Neuronal stem cell (in vitro differentiated cells): ENCODE measurements around the gene ARHGEF16.

Experiments
- DNase-seq: peaks from one replicate; pipeline ENCODE4 v3.0.0-alpha.2; 2013; ENCODE audit warnings: low spot score
- H2AFZ ChIP-seq: one replicate; pipeline ENCODE4 v1.6.1; 2013; ENCODE audit warnings: mild to moderate bottlenecking, low read length, inconsistent platforms
- H2AK5ac ChIP-seq: 2 replicates; pipeline ENCODE4 v1.6.1; 2013; ENCODE audit warnings: low read depth, mild to moderate bottlenecking, inconsistent platforms, low read length, moderate library complexity, mixed read lengths
- H2BK120ac ChIP-seq: 2 replicates; pipeline ENCODE4 v1.6.1; 2013; ENCODE audit warnings: low read depth, mild to moderate bottlenecking, inconsistent platforms, low read length, moderate library complexity, mixed read lengths
- H2BK12ac ChIP-seq: one replicate; pipeline ENCODE4 v1.6.1; 2013; ENCODE audit warnings: low read length, inconsistent platforms
- H2BK15ac ChIP-seq: 2 replicates; pipeline ENCODE4 v1.6.1; 2013; ENCODE audit warnings: mild to moderate bottlenecking, low read length, inconsistent platforms, mixed read lengths
- H2BK5ac ChIP-seq: one replicate; pipeline ENCODE4 v1.6.1; 2013; ENCODE audit warnings: inconsistent platforms, mild to moderate bottlenecking, low read length, moderate library complexity
- H3K14ac ChIP-seq: one replicate; pipeline ENCODE4 v1.6.1; 2013; ENCODE audit warnings: low read length, inconsistent platforms
- H3K18ac ChIP-seq: 2 replicates; pipeline ENCODE4 v1.6.1; 2013; ENCODE audit warnings: low read length, inconsistent platforms
- H3K23ac ChIP-seq: 2 replicates; pipeline ENCODE4 v1.6.1; 2013; ENCODE audit warnings: low read depth, mild to moderate bottlenecking, mixed read lengths, low read length, inconsistent platforms; ENCODE audit not compliant: poor library complexity
- H3K27ac ChIP-seq: replicated peaks from 3 replicates; pipeline ENCODE4 v1.5.1; 2013; ENCODE audit warnings: low read length, inconsistent platforms
- H3K27me3 ChIP-seq, 3 experiments: 2 replicates each; pipeline ENCODE4 v1.6.1; 2013; ENCODE audit warnings: low read length in 3 of 3, mild to moderate bottlenecking in 2 of 3, inconsistent platforms in 1 of 3, low read depth in 1 of 3, mixed read lengths in 1 of 3, moderate library complexity in 1 of 3; ENCODE audit not compliant: control insufficient read depth in 3 of 3, insufficient read depth in 3 of 3
- H3K36me3 ChIP-seq, 2 donors: replicated peaks in 1 of 2; 2 replicates each; pipeline ENCODE4 v1.6.1; 2013; ENCODE audit warnings: low read length in 2 of 2; ENCODE audit not compliant: control insufficient read depth in 2 of 2, insufficient read depth in 2 of 2
- H3K4ac ChIP-seq: 2 replicates; pipeline ENCODE4 v1.6.1; 2013; ENCODE audit warnings: inconsistent platforms, mild to moderate bottlenecking, low read length, moderate library complexity
- H3K4me1 ChIP-seq, 2 donors: 1 replicate in 1 of 2; 2 replicates in 1 of 2; pipeline ENCODE4 v1.6.1; 2013; ENCODE audit warnings: low read length in 2 of 2, low read depth in 1 of 2; ENCODE audit not compliant: control insufficient read depth in 2 of 2, insufficient read depth in 1 of 2
- H3K4me2 ChIP-seq: one replicate; pipeline ENCODE4 v1.6.1; 2013; ENCODE audit warnings: mild to moderate bottlenecking, low read length, inconsistent platforms; ENCODE audit not compliant: insufficient read depth, poor library complexity, severe bottlenecking
- H3K4me3 ChIP-seq, 2 donors: 2 replicates each; pipeline ENCODE4 v1.5.1; 2013; ENCODE audit warnings: low read length in 2 of 2, mild to moderate bottlenecking in 2 of 2, inconsistent platforms in 1 of 2, moderate library complexity in 1 of 2
- H3K79me1 ChIP-seq: one replicate; pipeline ENCODE4 v1.6.1; 2013; ENCODE audit warnings: low read depth, mild to moderate bottlenecking, inconsistent platforms, low read length, moderate library complexity
- H3K9ac ChIP-seq: one replicate; pipeline ENCODE4 v1.6.1; 2013; ENCODE audit warnings: mild to moderate bottlenecking, low read depth, low read length, inconsistent platforms; ENCODE audit not compliant: poor library complexity
- H3K9me3 ChIP-seq, 2 donors: replicated peaks in 1 of 2; 2 replicates each; pipeline versions ENCODE3 to v1.6.1; 2013; ENCODE audit warnings: low read length in 2 of 2, mild to moderate bottlenecking in 2 of 2, inconsistent platforms in 1 of 2, low read depth in 1 of 2, mixed read lengths in 1 of 2, moderate library complexity in 1 of 2; ENCODE audit not compliant: control insufficient read depth in 2 of 2, insufficient read depth in 1 of 2
- H4K8ac ChIP-seq: one replicate; pipeline ENCODE4 v1.6.1; 2013; ENCODE audit warnings: low read depth, mild to moderate bottlenecking, inconsistent platforms, low read length, moderate library complexity
- H4K91ac ChIP-seq: one replicate; pipeline ENCODE4 v1.6.1; 2013; ENCODE audit warnings: low read length, low read depth, mild to moderate bottlenecking, inconsistent platforms; ENCODE audit not compliant: poor library complexity
- WGBS, 2 donors: extraction: QIAGEN DNeasy Blood & Tissue Kit; methylation state at CpG; one replicate each; pipeline ENCODE4 v1.1.7; 2013; ENCODE audit warnings: missing lambda C conversion rate in 2 of 2, mixed read lengths in 1 of 2; ENCODE audit not compliant: insufficient read length in 2 of 2, insufficient replicate concordance in 1 of 2; ENCODE audit errors: extremely low coverage in 2 of 2; 5-methylcytosine and 5-hydroxymethylcytosine counted together

The ARHGEF16 gene

DNA sequence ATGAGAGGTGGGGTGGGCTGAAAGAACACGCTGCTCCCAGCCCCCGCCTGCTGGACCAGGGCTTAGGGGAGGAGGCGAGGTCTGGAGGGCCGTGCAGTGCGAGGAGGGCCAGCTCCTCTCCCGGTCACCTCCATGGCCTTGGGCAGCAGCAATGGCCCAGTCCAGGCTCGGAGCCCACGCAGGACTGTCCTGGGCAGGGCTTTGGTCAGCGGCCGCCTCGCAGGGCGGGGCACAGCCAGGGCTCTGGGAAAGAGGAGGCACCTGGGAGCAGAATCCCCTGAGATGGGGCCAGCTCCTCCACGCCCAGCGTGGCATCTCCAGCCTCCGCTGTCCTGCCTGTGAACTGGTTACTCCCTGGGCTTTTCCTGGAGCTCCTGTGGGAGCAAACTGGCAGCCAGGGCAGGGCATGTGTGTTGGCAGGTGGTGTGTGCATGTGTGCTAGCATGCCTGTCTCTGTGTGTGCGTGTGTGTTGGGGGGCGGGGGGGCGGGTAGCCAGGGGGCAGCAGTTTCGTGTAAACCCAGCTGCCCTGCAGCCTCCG is 27.4 kb downstream of the ARHGEF16 start:
- Histone ChIP-seq H4K91ac (no peak overlapping the region), H2AK5ac (peak overlapping the region; percentile 96), H3K18ac (peak overlapping the region; percentile 64), H2BK5ac (peak overlapping the region; percentile 82), H3K4me1 (peaks cover 0 to 2% of the 10 kb centered on the region in 2 donors), H3K27me3 (no peaks in the 10 kb centered on the region), H3K9ac (no peak overlapping the region), H3K4me3 (no peak overlapping the region), H3K23ac (no peak overlapping the region), H2BK12ac (no peak overlapping the region), H3K9me3 (peaks cover 0 to 9% of the 10 kb centered on the region in 2 donors), H3K27ac (no peak overlapping the region), H3K14ac (peak overlapping the region; percentile 82), H3K4ac (no peak overlapping the region), H3K79me1 (peaks cover 1% of the 10 kb centered on the region), H4K8ac (no peak overlapping the region), H3K4me2 (no peak overlapping the region), H2BK120ac (no peak overlapping the region), H2AFZ (no peak overlapping the region), H3K36me3 (no peaks in the 10 kb centered on the region), H2BK15ac (no peak overlapping the region)
- WGBS, 2 donors, result no CpG with 5 or more reads among the region's 20 CpGs
- DNase-seq, result no peak

DNA sequence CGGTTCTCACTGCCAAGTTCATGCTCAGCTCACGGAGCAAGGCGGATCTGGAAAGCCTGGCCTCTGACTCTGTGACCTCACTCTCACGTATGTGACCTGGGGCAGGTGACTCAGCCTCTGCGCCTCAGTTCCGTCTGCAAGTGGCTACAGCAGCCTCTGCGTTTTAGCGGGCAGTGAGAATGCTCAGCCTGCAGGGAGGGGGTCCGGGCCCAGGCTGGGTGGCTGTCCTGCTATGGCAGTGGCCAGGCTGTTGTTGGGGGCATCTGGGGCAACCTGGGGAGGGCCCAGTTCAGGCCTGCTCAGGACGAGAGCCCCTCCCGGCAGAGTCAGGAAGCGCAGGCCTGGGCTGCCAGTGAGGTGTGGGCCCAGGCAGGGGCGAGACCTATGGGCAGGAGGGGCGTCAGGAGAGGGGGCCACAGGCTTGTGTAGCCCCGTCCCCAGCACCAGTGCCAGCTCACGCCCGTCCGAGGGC is 27.9 kb downstream of the ARHGEF16 start:
- Histone ChIP-seq H3K23ac (peak overlapping the region; percentile 65), H3K27me3 (no peaks in the 10 kb centered on the region), H3K4me3 (no peak overlapping the region), H2AFZ (no peak overlapping the region), H3K18ac (peak overlapping the region; percentile 80), H2BK120ac (no peak overlapping the region), H3K9ac (no peak overlapping the region), H4K91ac (no peak overlapping the region), H3K4me2 (no peak overlapping the region), H3K36me3 (no peaks in the 10 kb centered on the region), H2AK5ac (no peak overlapping the region), H3K4ac (no peak overlapping the region), H2BK15ac (peak overlapping the region; percentile 24), H3K79me1 (peaks cover 1% of the 10 kb centered on the region), H3K27ac (no peak overlapping the region), H2BK5ac (no peak overlapping the region), H3K9me3 (peaks cover 0 to 12% of the 10 kb centered on the region in 2 donors), H2BK12ac (peak overlapping the region; percentile 73), H3K14ac (no peak overlapping the region), H4K8ac (no peak overlapping the region), H3K4me1 (peaks cover 0 to 2% of the 10 kb centered on the region in 2 donors)
- DNase-seq, result no peak
- no CpG with 5 or more reads among the region's 18 CpGs for WGBS, 2 donors

DNA sequence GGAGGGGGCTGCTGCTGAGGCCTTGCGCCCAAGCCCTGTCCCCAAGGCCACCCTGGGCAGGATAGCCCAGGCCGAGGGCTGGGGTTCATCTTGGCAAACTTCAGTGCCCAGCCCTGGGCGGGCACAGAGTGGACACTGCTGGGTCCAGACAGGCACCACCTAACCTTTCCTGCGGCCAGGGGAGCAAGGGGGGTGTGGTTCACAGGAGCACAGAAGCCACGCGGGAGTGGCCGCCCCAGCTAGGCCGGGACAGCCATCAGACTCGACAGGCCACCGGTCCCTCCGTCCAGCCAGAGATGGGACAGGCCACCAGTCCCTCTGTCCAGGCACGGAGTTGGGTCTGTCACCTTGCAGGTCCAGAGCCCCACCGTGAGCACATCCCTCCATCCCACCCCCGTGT is 28.9 kb downstream of the ARHGEF16 start:
- Histone ChIP-seq H3K4ac (no peak overlapping the region), H3K27me3 (no peaks in the 10 kb centered on the region), H3K79me1 (peaks cover 1% of the 10 kb centered on the region), H4K91ac (no peak overlapping the region), H4K8ac (no peak overlapping the region), H2AK5ac (peak overlapping the region; percentile 63), H3K4me3 (no peak overlapping the region), H2BK5ac (no peak overlapping the region), H3K27ac (no peak overlapping the region), H2BK120ac (no peak overlapping the region), H3K9ac (peak overlapping the region; percentile 12), H3K36me3 (no peaks in the 10 kb centered on the region), H2BK15ac (peak overlapping the region; percentile 49), H3K23ac (peak overlapping the region; percentile 80), H3K4me2 (no peak overlapping the region), H2AFZ (no peak overlapping the region), H2BK12ac (peak overlapping the region; percentile 22), H3K14ac (peak overlapping the region; percentile 38), H3K18ac (peak overlapping the region; percentile 65), H3K4me1 (peaks cover 0 to 2% of the 10 kb centered on the region in 2 donors), H3K9me3 (peaks cover 3 to 17% of the 10 kb centered on the region in 2 donors)
- DNase-seq, result no peak
- no CpG with 5 or more reads among the region's 14 CpGs for WGBS, 2 donors

DNA sequence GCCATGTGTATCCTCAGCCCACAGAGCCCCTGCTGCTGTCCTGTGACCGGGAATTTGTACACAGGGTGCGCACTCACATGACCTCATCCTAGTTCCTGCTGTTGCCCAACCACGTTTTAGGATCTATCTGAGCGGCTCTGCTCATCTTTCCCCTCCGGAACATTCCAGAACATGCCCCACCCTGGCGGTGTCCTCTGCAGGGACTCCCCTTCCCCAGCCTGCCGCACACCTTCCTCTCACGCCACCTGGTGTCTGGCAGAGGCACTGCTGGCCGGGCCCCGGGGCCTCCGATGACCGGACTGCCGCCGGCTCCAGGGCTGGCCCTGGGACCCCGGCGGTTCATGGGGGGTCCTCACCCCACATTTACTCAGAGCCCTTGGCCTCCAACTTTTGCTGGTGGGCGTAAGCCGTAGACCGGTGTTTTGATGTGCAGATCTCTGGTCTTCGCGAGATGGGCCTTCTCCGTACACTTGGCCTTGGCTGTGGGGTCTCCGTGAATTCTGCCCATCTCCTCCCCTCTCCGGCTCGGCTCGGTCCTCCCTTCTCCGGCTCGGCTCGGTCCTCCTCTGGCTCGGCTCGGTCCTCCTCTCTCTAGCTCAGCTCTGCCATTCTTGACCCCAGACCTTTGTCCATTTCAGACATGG is 29.5 kb downstream of the ARHGEF16 start:
- Histone ChIP-seq H3K27me3 (no peaks in the 10 kb centered on the region), H3K9me3 (peaks cover 8 to 20% of the 10 kb centered on the region in 2 donors), H3K18ac (peak overlapping the region; percentile 38), H2AFZ (no peak overlapping the region), H3K36me3 (peaks cover under 1 to 3% of the 10 kb centered on the region in 2 donors), H2BK5ac (no peak overlapping the region), H2BK120ac (no peak overlapping the region), H3K4me3 (no peak overlapping the region), H3K14ac (peak overlapping the region; percentile 21), H3K9ac (peak overlapping the region; percentile 12), H4K91ac (no peak overlapping the region), H4K8ac (peak overlapping the region; percentile 65), H3K4me2 (no peak overlapping the region), H3K27ac (no peak overlapping the region), H3K23ac (peak overlapping the region; percentile 80), H3K4ac (no peak overlapping the region), H2BK15ac (no peak overlapping the region), H3K79me1 (peaks cover 1% of the 10 kb centered on the region), H3K4me1 (peaks cover 0 to 2% of the 10 kb centered on the region in 2 donors), H2BK12ac (no peak overlapping the region), H2AK5ac (no peak overlapping the region)
- no peak for DNase-seq
- no CpG with 5 or more reads among the region's 31 CpGs for WGBS, 2 donors
